H1 (cell line): ENCODE results near the gene SGCE.

Source experiments
- BACH1 ChIP-seq: IDR thresholded peaks from 2 replicates; pipeline ENCODE4 v1.6.1; 2012; ENCODE audit warnings: low read length, improper control_type of control experiment
- BRCA1 ChIP-seq: IDR thresholded peaks from 2 replicates; pipeline ENCODE4 v1.6.1; 2012; ENCODE audit warnings: low read depth, low read length, improper control_type of control experiment
- CTCF ChIP-seq, 3 experiments: IDR thresholded peaks; 1 replicate in 2 of 3; 2 replicates in 1 of 3; pipeline versions ENCODE4 v1.5.1 to v1.6.1; 2011; ENCODE audit warnings: low read length in 3 of 3, mild to moderate bottlenecking in 3 of 3, inconsistent platforms in 2 of 3, low read depth in 1 of 3, moderate library complexity in 1 of 3; ENCODE audit not compliant: insufficient read depth in 1 of 3; ENCODE audit errors: control extremely low read depth in 1 of 3
- EP300 ChIP-seq, 2 experiments: IDR thresholded peaks; 1 replicate in 1 of 2; 2 replicates in 1 of 2; pipeline ENCODE4 v1.6.1; 2011 to 2012; ENCODE audit warnings: low read depth in 2 of 2, low read length in 2 of 2, mild to moderate bottlenecking in 2 of 2, borderline replicate concordance in 1 of 2, inconsistent platforms in 1 of 2, moderate library complexity in 1 of 2
- EZH2 ChIP-seq: fragments of 200-600 bp; sonication (generic); IDR thresholded peaks from 2 replicates; pipeline ENCODE4 v1.7.1; 2012; ENCODE audit warnings: low read depth, mild to moderate bottlenecking, moderate library complexity, low read length, inconsistent platforms; ENCODE audit not compliant: severe bottlenecking
- GABPA ChIP-seq: IDR thresholded peaks from 2 replicates; pipeline ENCODE4 v1.6.1; 2011; ENCODE audit warnings: mild to moderate bottlenecking, low read length, moderate library complexity, borderline replicate concordance; ENCODE audit not compliant: insufficient read depth
- KDM5A ChIP-seq: fragments of 200-600 bp; IDR thresholded peaks from 2 replicates; pipeline ENCODE4 v1.7.1; 2012; ENCODE audit warnings: mild to moderate bottlenecking, low read length, inconsistent platforms, mixed read lengths
- POLR2A ChIP-seq, 2 experiments: IDR thresholded peaks; 1 replicate in 1 of 2; 2 replicates in 1 of 2; pipeline ENCODE4 v1.6.1; 2011; ENCODE audit warnings: low read depth in 2 of 2, low read length in 2 of 2, mild to moderate bottlenecking in 2 of 2; ENCODE audit errors: control extremely low read depth in 1 of 2
- POLR2AphosphoS5 ChIP-seq: IDR thresholded peaks from 2 replicates; pipeline ENCODE4 v1.6.1; 2011; ENCODE audit warnings: low read depth, low read length
- RAD21 ChIP-seq, 2 experiments: IDR thresholded peaks in 1 of 2; conservative IDR thresholded peaks in 1 of 2; 2 replicates each; pipeline ENCODE4 v1.6.1; 2011; ENCODE audit warnings: low read depth in 2 of 2, low read length in 2 of 2, improper control_type of control experiment in 1 of 2, inconsistent platforms in 1 of 2, mild to moderate bottlenecking in 1 of 2, moderate library complexity in 1 of 2
- RBBP5 ChIP-seq: IDR thresholded peaks from 2 replicates; pipeline ENCODE4 v1.7.1; 2012; ENCODE audit warnings: low read depth, mild to moderate bottlenecking, inconsistent platforms, low read length, moderate library complexity, borderline replicate concordance
- ZNF274 ChIP-seq: IDR thresholded peaks from 2 replicates; pipeline ENCODE4 v1.7.0; 2012; ENCODE audit warnings: low read length, borderline replicate concordance; ENCODE audit errors: extremely low read depth

GRCh38 chr7:94618126-94618525, 37.8 kb downstream of the SGCE start:
- TF ChIP-seq EZH2 (no peak), ZNF274 (no peak), EP300 (IDR thresholded peaks at IDR 0.05; ENCODE audit: borderline replicate concordance in 1 of 2, low read depth in 2 of 2, low read length in 2 of 2) (no peak), POLR2A (IDR thresholded peaks at IDR 0.05; ENCODE audit: control extremely low read depth in 1 of 2, low read depth in 2 of 2, low read length in 2 of 2) (no peak), RBBP5 (no peak), POLR2AphosphoS5 (no peak), CTCF (IDR thresholded peaks at IDR 0.05; ENCODE audit: control extremely low read depth in 1 of 3, insufficient read depth in 1 of 3, low read depth in 1 of 3, low read length in 3 of 3) (no peak), KDM5A (no peak), BACH1 (no peak), GABPA (no peak), RAD21 (IDR thresholded peaks at IDR 0.05 in 1 of 2, conservative IDR thresholded peaks at IDR 0.05 in 1 of 2; ENCODE audit: low read depth in 2 of 2, low read length in 2 of 2) (no peak), BRCA1 (no peak)
